K562 (cell line): Measurements from ENCODE around the gene OBSCN.

Experiments used
- BRF1 ChIP-seq: IDR thresholded peaks from 3 replicates; pipeline ENCODE4 v1.6.1; 2011; ENCODE audit warnings: borderline replicate concordance, mild to moderate bottlenecking; ENCODE audit not compliant: insufficient read length; ENCODE audit errors: extremely low read depth
- CTCF ChIP-seq, 3 experiments: IDR thresholded peaks in 2 of 3; conservative IDR thresholded peaks in 1 of 3; 2 replicates each; pipeline ENCODE4 v1.5.1; 2011 to 2012; ENCODE audit warnings: low read length in 3 of 3, mild to moderate bottlenecking in 3 of 3, control low read depth in 2 of 3, improper control_type of control experiment in 1 of 3, inconsistent platforms in 1 of 3, low read depth in 1 of 3, mixed read lengths in 1 of 3, moderate library complexity in 1 of 3; ENCODE audit not compliant: insufficient read depth in 2 of 3
- E2F8 ChIP-seq: fragments of 450-650 bp; IDR thresholded peaks from 2 replicates; pipeline ENCODE4 v1.7.1; 2018; ENCODE audit warnings: mild to moderate bottlenecking, low read depth; ENCODE audit not compliant: partially characterized antibody
- EZH2 ChIP-seq: IDR thresholded peaks from 2 replicates; pipeline ENCODE4 v1.6.1; 2012; ENCODE audit warnings: low read depth, mild to moderate bottlenecking, inconsistent platforms, low read length, borderline replicate concordance
- FOSL1 ChIP-seq: fragments of 200-800 bp; sonication (Bioruptor generic); conservative IDR thresholded peaks from 2 replicates; pipeline ENCODE4 v1.6.1; 2016; ENCODE audit warnings: missing genetic modification characterization, missing compliant biosample characterization
- HDAC6 ChIP-seq: IDR thresholded peaks from 2 replicates; pipeline ENCODE4 v1.6.1; 2012; ENCODE audit warnings: low read depth, mild to moderate bottlenecking, control low read depth, inconsistent platforms, low read length, moderate library complexity
- KLF13 ChIP-seq: fragments of 450-650 bp; IDR thresholded peaks from 2 replicates; pipeline ENCODE4 v1.6.1; 2016; ENCODE audit warnings: missing genetic modification characterization, low read depth, mild to moderate bottlenecking, missing compliant biosample characterization, moderate library complexity, borderline replicate concordance
- LARP7 ChIP-seq: fragments of 450-650 bp; IDR thresholded peaks from 2 replicates; pipeline ENCODE4 v1.6.1; 2016
- SREBF1 ChIP-seq: fragments of 150-350 bp; IDR thresholded peaks from 2 replicates; pipeline ENCODE4 v1.6.1; 2014; ENCODE audit warnings: antibody characterized with exemption, low read depth, low read length, borderline replicate concordance
- TCF7 ChIP-seq: sonication (generic); IDR thresholded peaks from 2 replicates; pipeline ENCODE4 v1.6.1; 2016; ENCODE audit warnings: antibody characterized with exemption, borderline replicate concordance
- ZBTB49 ChIP-seq: sonication (generic); formaldehyde crosslinking; IDR thresholded peaks from 2 replicates; pipeline ENCODE4 v1.8.0; 2022; ENCODE audit warnings: missing genetic modification reagents, mild to moderate bottlenecking, borderline replicate concordance
- ZFP91 ChIP-seq: sonication (generic); formaldehyde crosslinking; IDR thresholded peaks from 2 replicates; pipeline ENCODE4 v1.8.0; 2022; ENCODE audit warnings: mild to moderate bottlenecking, missing genetic modification reagents
- ZNF23 ChIP-seq: fragments of 250-450 bp; sonication (Bioruptor Pico); IDR thresholded peaks from 2 replicates; pipeline ENCODE4 v1.4.0; 2020; ENCODE audit warnings: mild to moderate bottlenecking

- TF ChIP-seq ZBTB49 (no peak), CTCF (IDR thresholded peaks at IDR 0.05 in 2 of 3, conservative IDR thresholded peaks at IDR 0.05 in 1 of 3; ENCODE audit: insufficient read depth in 2 of 3, low read depth in 1 of 3, low read length in 3 of 3) (no peak), KLF13 (tag) (no peak), ZNF23 (CRISPR knock-in tag) (no peak), SREBF1 (no peak), FOSL1 (tag) (no peak), EZH2 (no peak), LARP7 (no peak), BRF1 (no peak), HDAC6 (no peak), E2F8 (no peak), ZFP91 (no peak), TCF7 (no peak)
These were observed 115.6 kb downstream of the OBSCN start for GRCh38 chr1:228323401-228323800.
